Germinal center (tissue), 1 donor: ENCODE data around the gene BCOR.

Source experiments
- DNase-seq: peaks from one replicate; pipeline ENCODE4 v3.0.0; 2012; ENCODE audit warnings: mixed read lengths, low spot score

BCOR gene

GRCh38 chrX:40098264-40099054 is 701 bp upstream of the BCOR start:
- DNase-seq: no peak

GRCh38 chrX:40097141-40097503 is 636 bp downstream of the BCOR start:
- no peak for DNase-seq

GRCh38 chrX:40096395-40097091 is 1.2 kb downstream of the BCOR start:
- no peak for DNase-seq

GRCh38 chrX:40095583-40096394 is 2.0 kb downstream of the BCOR start:
- DNase-seq: no peak

GRCh38 chrX:40094900-40095582 is 2.7 kb downstream of the BCOR start:
- no peak for DNase-seq

GRCh38 chrX:40094041-40094899 is 3.5 kb downstream of the BCOR start:
- DNase-seq: no peak

- no peak for DNase-seq
These were observed 4.2 kb downstream of the BCOR start for GRCh38 chrX:40093586-40093985.

GRCh38 chrX:40092808-40093435 is 4.8 kb downstream of the BCOR start:
- DNase-seq: no peak

GRCh38 chrX:40091691-40092421 is 5.9 kb downstream of the BCOR start:
- no peak for DNase-seq

GRCh38 chrX:40090961-40091360 is 6.8 kb downstream of the BCOR start:
- DNase-seq: no peak

GRCh38 chrX:40090050-40090804 is 7.5 kb downstream of the BCOR start:
- no peak for DNase-seq

GRCh38 chrX:40088803-40089540 is 8.8 kb downstream of the BCOR start:
- no peak for DNase-seq

- no peak for DNase-seq
These were observed 9.5 kb downstream of the BCOR start for GRCh38 chrX:40088299-40088625.

GRCh38 chrX:40087425-40088298 is 10.1 kb downstream of the BCOR start:
- no peak for DNase-seq

- DNase-seq: no peak
These were observed 11.0 kb downstream of the BCOR start for GRCh38 chrX:40086569-40087335.

- no peak for DNase-seq
These were observed 12.0 kb downstream of the BCOR start for GRCh38 chrX:40085714-40086113.

GRCh38 chrX:40085102-40085551 is 12.6 kb downstream of the BCOR start:
- no peak for DNase-seq
